H1 (cell line): ENCODE data around the gene SDHAF4. TPM values are rescaled to one million over a fixed set of nuclear protein-coding genes. Genes with fewer than 3 reads are reported as not detected.

Experiments
- CTCF ChIA-PET: fragments of 300-600 bp; sonication (Branson Sonifier 250); formaldehyde crosslinking; loops from one replicate; lab custom pipeline; 2021; ENCODE audit not compliant: partially characterized antibody; lab: Charles Lee
- POLR2A ChIA-PET: fragments of 300-600 bp; sonication (Branson Sonifier 250); formaldehyde crosslinking; loops from one replicate; lab custom pipeline; 2021; ENCODE audit warnings: inconsistent platforms; ENCODE audit not compliant: partially characterized antibody; lab: Charles Lee
- DNase-seq, 2 experiments: peaks; one replicate each; pipeline versions ENCODE4 v3.0.0 to v3.0.0-alpha.2; 2010 to 2022; ENCODE audit warnings: low spot score in 2 of 2, low read depth in 1 of 2, mixed read lengths in 1 of 2
- FAIRE-seq: peaks from 2 replicates; lab custom pipeline; 2011; peaks lifted over from hg19 to GRCh38; lab: Jason Lieb, UNC
- H2AFZ ChIP-seq: 2 replicates; pipeline ENCODE4 v1.8.1; 2012; ENCODE audit warnings: low read length, inconsistent platforms
- H2AK5ac ChIP-seq: 2 replicates; pipeline ENCODE4 v1.6.1; 2013; ENCODE audit warnings: low read depth, low read length
- H2BK120ac ChIP-seq: replicated peaks from 2 replicates; pipeline ENCODE3; 2013; ENCODE audit warnings: low read depth, low read length, inconsistent platforms
- H2BK12ac ChIP-seq: 2 replicates; pipeline ENCODE4 v1.6.1; 2013; ENCODE audit warnings: low read depth, low read length
- H2BK15ac ChIP-seq: 2 replicates; pipeline ENCODE4 v1.6.1; 2013; ENCODE audit warnings: low read length
- H2BK20ac ChIP-seq: 2 replicates; pipeline ENCODE4 v1.6.1; 2013; ENCODE audit warnings: low read length
- H2BK5ac ChIP-seq: 2 replicates; pipeline ENCODE4 v1.6.1; 2013; ENCODE audit warnings: low read depth, low read length
- H3K14ac ChIP-seq: 2 replicates; pipeline ENCODE4 v1.6.1; 2013; ENCODE audit warnings: inconsistent platforms; ENCODE audit not compliant: insufficient read length
- H3K18ac ChIP-seq: 2 replicates; pipeline ENCODE4 v1.6.1; 2013; ENCODE audit warnings: low read length; ENCODE audit errors: extremely low read depth
- H3K23ac ChIP-seq: 2 replicates; pipeline ENCODE4 v1.6.1; 2013; ENCODE audit warnings: inconsistent platforms; ENCODE audit not compliant: insufficient read length
- H3K23me2 ChIP-seq: 2 replicates; pipeline ENCODE4 v1.6.1; 2013; ENCODE audit warnings: low read depth, low read length
- H3K27ac ChIP-seq: 2 replicates; pipeline ENCODE4 v1.6.1; 2011; ENCODE audit warnings: low read depth, low read length, inconsistent platforms
- H3K27me3 ChIP-seq, 4 experiments: replicated peaks in 1 of 4; 1 replicate in 1 of 4; 2 replicates in 3 of 4; pipeline versions ENCODE4 v1.6.1 to v1.8.1; 2011 to 2013; ENCODE audit warnings: low read length in 3 of 4, mild to moderate bottlenecking in 3 of 4, inconsistent platforms in 2 of 4, mixed read lengths in 2 of 4, moderate library complexity in 1 of 4; ENCODE audit not compliant: control insufficient read depth in 3 of 4, insufficient read depth in 3 of 4; ENCODE audit errors: extremely low read depth in 1 of 4
- H3K36me3 ChIP-seq, 4 experiments: 2 replicates each; pipeline versions ENCODE4 v1.6.1 to v1.8.1; 2011 to 2013; ENCODE audit warnings: mild to moderate bottlenecking in 4 of 4, low read length in 3 of 4, moderate library complexity in 2 of 4, control low read depth in 1 of 4, inconsistent platforms in 1 of 4; ENCODE audit not compliant: insufficient read depth in 4 of 4, control insufficient read depth in 2 of 4
- H3K4ac ChIP-seq: replicated peaks from 2 replicates; pipeline ENCODE3; 2013; ENCODE audit warnings: low read length, low read depth, mixed read lengths, inconsistent platforms; ENCODE audit not compliant: insufficient read length
- H3K4me1 ChIP-seq, 4 experiments: replicated peaks in 1 of 4; 1 replicate in 1 of 4; 2 replicates in 3 of 4; pipeline versions ENCODE4 v1.6.1 to v1.8.1; 2011 to 2013; ENCODE audit warnings: low read length in 3 of 4, inconsistent platforms in 2 of 4, mixed read lengths in 1 of 4; ENCODE audit not compliant: insufficient read depth in 4 of 4, control insufficient read depth in 3 of 4
- H3K4me2 ChIP-seq, 2 experiments: 2 replicates each; pipeline versions ENCODE4 v1.6.1 to v1.8.1; 2011 to 2013; ENCODE audit warnings: low read depth in 2 of 2, low read length in 2 of 2, control low read depth in 1 of 2, inconsistent platforms in 1 of 2, mild to moderate bottlenecking in 1 of 2; ENCODE audit not compliant: insufficient read depth in 1 of 2
- H3K4me3 ChIP-seq, 4 experiments: fragments of 200-600, 300-600 bp in 1 of 4; sonication (generic), shearing (Covaris generic), sonication (Bioruptor Twin) in 1 of 4; 2 replicates each; pipeline versions ENCODE4 v1.5.1 to v1.8.1; 2011 to 2016; ENCODE audit warnings: low read length in 4 of 4, low read depth in 3 of 4, control low read depth in 2 of 4, inconsistent platforms in 2 of 4, mild to moderate bottlenecking in 2 of 4, mixed read lengths in 1 of 4, moderate library complexity in 1 of 4; ENCODE audit not compliant: insufficient read depth in 2 of 4; ENCODE audit errors: extremely low read depth in 1 of 4
- H3K56ac ChIP-seq: replicated peaks from 2 replicates; pipeline ENCODE3; 2013; ENCODE audit warnings: low read depth, mild to moderate bottlenecking, mixed read lengths, low read length, inconsistent platforms; ENCODE audit not compliant: insufficient read length
- H3K79me1 ChIP-seq: 2 replicates; pipeline ENCODE4 v1.6.1; 2013; ENCODE audit warnings: low read depth, low read length, control low read depth
- H3K79me2 ChIP-seq, 2 experiments: 2 replicates each; pipeline versions ENCODE4 v1.6.1 to v1.8.1; 2012 to 2013; ENCODE audit warnings: low read length in 2 of 2, mild to moderate bottlenecking in 2 of 2, inconsistent platforms in 1 of 2; ENCODE audit not compliant: insufficient read depth in 2 of 2, control insufficient read depth in 1 of 2
- H3K9ac ChIP-seq, 4 experiments: replicated peaks in 1 of 4; 1 replicate in 1 of 4; 2 replicates in 3 of 4; pipeline versions ENCODE4 v1.6.1 to v1.8.1; 2011 to 2013; ENCODE audit warnings: low read depth in 3 of 4, low read length in 3 of 4, control low read depth in 2 of 4, mild to moderate bottlenecking in 2 of 4, moderate library complexity in 2 of 4, inconsistent platforms in 1 of 4; ENCODE audit errors: extremely low read depth in 1 of 4
- H3K9me3 ChIP-seq, 2 experiments: 2 replicates each; pipeline versions ENCODE4 v1.6.1 to v1.8.1; 2012 to 2013; ENCODE audit warnings: mild to moderate bottlenecking in 2 of 2, moderate library complexity in 2 of 2, control low read depth in 1 of 2, inconsistent platforms in 1 of 2, low read depth in 1 of 2, low read length in 1 of 2, mixed read lengths in 1 of 2; ENCODE audit not compliant: insufficient read depth in 2 of 2
- H4K20me1 ChIP-seq, 2 experiments: replicated peaks in 1 of 2; 2 replicates each; pipeline versions ENCODE3 to v1.8.1; 2011 to 2013; ENCODE audit warnings: inconsistent platforms in 2 of 2, low read length in 2 of 2, mild to moderate bottlenecking in 1 of 2; ENCODE audit not compliant: insufficient read depth in 2 of 2, control insufficient read depth in 1 of 2
- H4K5ac ChIP-seq: 2 replicates; pipeline ENCODE4 v1.6.1; 2013; ENCODE audit warnings: low read length, low read depth, mixed read lengths, inconsistent platforms; ENCODE audit not compliant: insufficient read length
- H4K8ac ChIP-seq: 2 replicates; pipeline ENCODE4 v1.8.0; 2013; ENCODE audit warnings: mild to moderate bottlenecking, moderate library complexity, low read length, inconsistent platforms; ENCODE audit not compliant: insufficient read depth; ENCODE audit errors: extremely low read depth
- H4K91ac ChIP-seq: replicated peaks from 2 replicates; pipeline ENCODE3; 2013; ENCODE audit warnings: low read length, mixed read lengths, inconsistent platforms; ENCODE audit not compliant: insufficient read length
- ASH2L ChIP-seq: fragments of 200-600, 300-600 bp; sonication (generic); IDR thresholded peaks from one replicate; pipeline ENCODE4 v1.7.1; 2017; ENCODE audit warnings: low read length
- WGBS, 2 experiments: shearing (Covaris generic) in 1 of 2; methylation state at CpG; one replicate each; pipeline versions ENCODE4 v1.1.6 to v1.1.7; 2013 to 2015; ENCODE audit warnings: low lambda C conversion rate in 2 of 2, mixed read lengths in 2 of 2, inconsistent platforms in 1 of 2, low coverage in 1 of 2, missing lambda C conversion rate in 1 of 2; ENCODE audit not compliant: insufficient replicate concordance in 2 of 2, insufficient coverage in 1 of 2, insufficient read length in 1 of 2; ENCODE audit errors: extremely low coverage in 1 of 2, missing lambda C conversion rate in 1 of 2; 5-methylcytosine and 5-hydroxymethylcytosine counted together
- polyA plus RNA-seq, 7 experiments: library from polyadenylated mRNA; depleted of rRNA in 3 of 7; stranded (reverse) in 5 of 7; unstranded in 2 of 7; fragments of >200 nt in 5 of 7; fragments of 200-250 nt in 2 of 7; gene quantifications; 1 replicate in 5 of 7; 2 replicates in 1 of 7; 4 replicates in 1 of 7; pipeline versions ENCODE4 v1.2.1 to v1.2.3, GENCODE V29; 2011 to 2013; ENCODE audit warnings: missing spikeins in 2 of 7, mixed read lengths in 2 of 7
- total RNA-seq: library from RNA; stranded (reverse); fragmentation: NEBNext Ultra II Directional; extraction: Animal tissue kit (Norgen Biotek cat#: 25700); gene quantifications from 2 replicates; pipeline ENCODE4 v1.2.1, GENCODE V29; 2021

Gene SDHAF4
- total and polyA plus RNA-seq, 2 of the 8 experiments (the other 6 are each of a cell fraction or from before 2014, with no cell fraction given): 9.8 to 14.9 TPM

DNA sequence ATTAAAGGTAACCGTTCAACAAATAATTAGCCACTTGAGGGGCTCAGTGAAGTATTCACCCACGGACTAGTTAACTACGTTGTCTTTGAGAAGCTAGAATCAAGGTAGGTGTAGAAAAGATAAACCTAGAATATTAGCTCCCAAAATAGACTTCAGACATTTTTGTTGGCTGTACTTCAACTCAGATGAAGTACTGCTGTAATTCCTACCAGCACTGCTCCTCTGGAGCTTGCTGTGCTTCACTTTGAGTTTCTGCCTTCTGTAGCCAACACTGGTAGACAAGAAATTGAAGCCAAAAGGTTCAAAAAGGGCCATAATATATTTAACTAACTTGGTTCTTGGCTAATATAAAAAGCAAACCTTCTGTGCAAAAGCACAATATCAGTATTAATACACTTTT lies 18.8 kb upstream of the SDHAF4 start:
- POLR2A ChIA-PET: no interaction called here
- H4K8ac ChIP-seq: no peak overlapping the region
- H2BK5ac ChIP-seq: no peak overlapping the region
- no peaks in the 10 kb centered on the region; a peak in 1 of 8 replicates for H3K36me3 ChIP-seq
- H3K9ac ChIP-seq: no peak overlapping the region
- 92% methylated on average over 3 of the region's 3 CpGs; no CpG with 5 or more reads in 1 of the 2 experiments for WGBS, 2 experiments
- H3K27me3 ChIP-seq: no peaks in the 10 kb centered on the region
- H2AK5ac ChIP-seq: no peak overlapping the region
- no peak overlapping the region for H3K56ac ChIP-seq
- no peaks in the 10 kb centered on the region for H3K79me1 ChIP-seq
- H2BK15ac ChIP-seq: no peak overlapping the region
- no peaks in the 10 kb centered on the region for H4K20me1 ChIP-seq
- no peak overlapping the region for H3K23ac ChIP-seq
- H3K4me1 ChIP-seq: peaks cover 0 to 5% (median 0%) of the 10 kb centered on the region in 4 experiments; a peak in 1 of 7 replicates
- no peak overlapping the region for H2BK12ac ChIP-seq
- no peaks in the 10 kb centered on the region for H3K9me3 ChIP-seq
- CTCF ChIA-PET: interaction anchor here (0.7 to 5.1 kb wide), 15 partner anchors 13 to 407 kb away, joined by 3 to 39 read pairs (median 3); no protein-coding TSS in a partner anchor
- H3K23me2 ChIP-seq: no peaks in the 10 kb centered on the region
- no peak overlapping the region for H3K4me2 ChIP-seq
- no peak overlapping the region for H3K4ac ChIP-seq
- H2BK20ac ChIP-seq: no peak overlapping the region
- FAIRE-seq (no peak), DNase-seq (no peak)
- H4K5ac ChIP-seq: no peak overlapping the region
- H2BK120ac ChIP-seq: no peak overlapping the region
- H3K14ac ChIP-seq: no peak overlapping the region
- no peaks in the 10 kb centered on the region for H3K79me2 ChIP-seq
- H3K27ac ChIP-seq: no peak overlapping the region
- H3K18ac ChIP-seq: no peak overlapping the region
- H2AFZ ChIP-seq: no peak overlapping the region
- H3K4me3 ChIP-seq: no peak overlapping the region
- no peak overlapping the region for H4K91ac ChIP-seq
- no peak for TF ChIP-seq ASH2L
